Thoracic aorta (tissue), 2 donors: ENCODE results near the gene TRIM42. TPM values are rescaled to one million over a fixed set of nuclear protein-coding genes. Genes with fewer than 3 reads are reported as not detected.

Source experiments
- ATAC-seq: fragments of 150-250 bp; one replicate; pipeline ENCODE4 v1.8.0; 2017; ENCODE audit warnings: low read depth; ENCODE audit not compliant: insufficient number of reproducible peaks, low FRiP score
- DNase-seq: peaks from one replicate; pipeline ENCODE4 v3.0.0-alpha.2; 2020; ENCODE audit warnings: low spot score
- H3K27ac ChIP-seq, 2 donors: fragments of 200-600 bp; sonication (generic); 1 replicate in 1 of 2; 2 replicates in 1 of 2; pipeline ENCODE4 v1.5.1; 2016; ENCODE audit warnings: mild to moderate bottlenecking in 2 of 2, moderate library complexity in 2 of 2
- H3K27me3 ChIP-seq: fragments of 200-600 bp; sonication (generic); replicated peaks from 2 replicates; pipeline ENCODE4 v1.6.0; 2016; ENCODE audit warnings: mild to moderate bottlenecking; ENCODE audit not compliant: insufficient read depth
- H3K36me3 ChIP-seq: fragments of 200-600 bp; sonication (generic); one replicate; pipeline ENCODE4 v1.5.1; 2016
- H3K4me1 ChIP-seq, 2 donors: fragments of 200-600 bp; sonication (generic); 1 replicate in 1 of 2; 2 replicates in 1 of 2; pipeline versions ENCODE4 v1.5.1 to v1.6.0; 2016; ENCODE audit warnings: low read depth in 2 of 2, mild to moderate bottlenecking in 1 of 2; ENCODE audit not compliant: control insufficient read depth in 1 of 2
- H3K4me3 ChIP-seq: fragments of 200-600 bp; sonication (generic); 2 replicates; pipeline ENCODE4 v1.5.1; 2016; ENCODE audit warnings: mild to moderate bottlenecking
- H3K9me3 ChIP-seq: fragments of 200-600 bp; sonication (generic); 2 replicates; pipeline ENCODE4 v1.5.1; 2016
- total RNA-seq, 2 donors: library from RNA; depleted of rRNA; stranded (reverse); fragments of >200 nt; gene quantifications; one replicate each; pipeline versions ENCODE4 v1.1.0 to v1.2.3, GENCODE V29; 2016
- TF ChIP-seq, protein P1 (sequence below): fragments of 200-600 bp; sonication (generic); IDR thresholded peaks from one replicate; pipeline ENCODE4 v1.5.1; 2019; ENCODE audit warnings: antibody characterized with exemption

TRIM42 gene
- total RNA-seq, 2 donors from 2014 or later = not detected

GRCh38 chr3:140702281-140702680 is 24.4 kb downstream of the TRIM42 start:
- H3K4me3 ChIP-seq = no peak overlapping the region
- TF ChIP-seq, protein P1, sequence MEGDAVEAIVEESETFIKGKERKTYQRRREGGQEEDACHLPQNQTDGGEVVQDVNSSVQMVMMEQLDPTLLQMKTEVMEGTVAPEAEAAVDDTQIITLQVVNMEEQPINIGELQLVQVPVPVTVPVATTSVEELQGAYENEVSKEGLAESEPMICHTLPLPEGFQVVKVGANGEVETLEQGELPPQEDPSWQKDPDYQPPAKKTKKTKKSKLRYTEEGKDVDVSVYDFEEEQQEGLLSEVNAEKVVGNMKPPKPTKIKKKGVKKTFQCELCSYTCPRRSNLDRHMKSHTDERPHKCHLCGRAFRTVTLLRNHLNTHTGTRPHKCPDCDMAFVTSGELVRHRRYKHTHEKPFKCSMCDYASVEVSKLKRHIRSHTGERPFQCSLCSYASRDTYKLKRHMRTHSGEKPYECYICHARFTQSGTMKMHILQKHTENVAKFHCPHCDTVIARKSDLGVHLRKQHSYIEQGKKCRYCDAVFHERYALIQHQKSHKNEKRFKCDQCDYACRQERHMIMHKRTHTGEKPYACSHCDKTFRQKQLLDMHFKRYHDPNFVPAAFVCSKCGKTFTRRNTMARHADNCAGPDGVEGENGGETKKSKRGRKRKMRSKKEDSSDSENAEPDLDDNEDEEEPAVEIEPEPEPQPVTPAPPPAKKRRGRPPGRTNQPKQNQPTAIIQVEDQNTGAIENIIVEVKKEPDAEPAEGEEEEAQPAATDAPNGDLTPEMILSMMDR = no peak
- no peaks in the 10 kb centered on the region for H3K4me1 ChIP-seq
- no peak for ATAC-seq
- no peak overlapping the region for H3K27ac ChIP-seq
- no peaks in the 10 kb centered on the region for H3K9me3 ChIP-seq
- DNase-seq = no peak
- H3K36me3 ChIP-seq = no peaks in the 10 kb centered on the region
- no peaks in the 10 kb centered on the region for H3K27me3 ChIP-seq

- ATAC-seq = no peak
- no peaks in the 10 kb centered on the region for H3K36me3 ChIP-seq
- DNase-seq = no peak
- no peak overlapping the region for H3K4me3 ChIP-seq
- no peaks in the 10 kb centered on the region for H3K27me3 ChIP-seq
- TF ChIP-seq, protein P1 = no peak
- H3K9me3 ChIP-seq = no peaks in the 10 kb centered on the region
- H3K4me1 ChIP-seq = peaks cover 0 to 6% of the 10 kb centered on the region in 2 donors
- H3K27ac ChIP-seq = no peak overlapping the region
These were observed 25.6 kb downstream of the TRIM42 start for GRCh38 chr3:140703496-140703895.

GRCh38 chr3:140704733-140705132 is 26.9 kb downstream of the TRIM42 start:
- Histone ChIP-seq H3K27me3 (no peaks in the 10 kb centered on the region), H3K27ac (no peak overlapping the region), H3K4me3 (no peak overlapping the region), H3K4me1 (peaks cover 0 to 15% of the 10 kb centered on the region in 2 donors), H3K36me3 (no peaks in the 10 kb centered on the region), H3K9me3 (no peaks in the 10 kb centered on the region)
- TF ChIP-seq, protein P1 = no peak
- ATAC-seq = no peak
- no peak for DNase-seq

GRCh38 chr3:140705954-140706353 is 28.1 kb downstream of the TRIM42 start:
- TF ChIP-seq, protein P1 = no peak
- H3K27ac ChIP-seq = no peak overlapping the region
- ATAC-seq = no peak
- no peak overlapping the region for H3K4me3 ChIP-seq
- H3K9me3 ChIP-seq = no peaks in the 10 kb centered on the region
- no peaks in the 10 kb centered on the region for H3K36me3 ChIP-seq
- peaks cover 0 to 15% of the 10 kb centered on the region in 2 donors for H3K4me1 ChIP-seq
- H3K27me3 ChIP-seq = no peaks in the 10 kb centered on the region
- no peak for DNase-seq

- H3K27ac ChIP-seq = no peak overlapping the region
These were observed 28.5 kb downstream of the TRIM42 start for GRCh38 chr3:140706360-140706759.

More at GRCh38 chr3:140706360-140706759, 28.5 kb downstream of the TRIM42 start:
- H3K4me1 ChIP-seq = peaks cover 0 to 15% of the 10 kb centered on the region in 2 donors
- H3K9me3 ChIP-seq = no peaks in the 10 kb centered on the region
- H3K4me3 ChIP-seq = no peak overlapping the region
- H3K36me3 ChIP-seq = no peaks in the 10 kb centered on the region
- DNase-seq (no peak), ATAC-seq (no peak)
- H3K27me3 ChIP-seq = no peaks in the 10 kb centered on the region
- TF ChIP-seq, protein P1 = no peak
